GM20431 (cell line): ENCODE measurements around the gene ZBP1.

ENCODE experiments used
- in situ Hi-C: fragments of 300-500 bp; cut with MseI, MboI; formaldehyde crosslinking; loops from one replicate; pipeline ENCODE4 v1.15.0; 2020; ENCODE audit warnings: low sequenced_read_pairs; ENCODE audit not compliant: unreplicated experiment

Gene ZBP1

GRCh38 chr20:57590485-57591288 lies 29.5 kb downstream of the ZBP1 start:
- in situ Hi-C loops: loop anchor here (5.0 kb wide), 1 partner anchor 73 kb away; no protein-coding TSS in a partner anchor

DNA sequence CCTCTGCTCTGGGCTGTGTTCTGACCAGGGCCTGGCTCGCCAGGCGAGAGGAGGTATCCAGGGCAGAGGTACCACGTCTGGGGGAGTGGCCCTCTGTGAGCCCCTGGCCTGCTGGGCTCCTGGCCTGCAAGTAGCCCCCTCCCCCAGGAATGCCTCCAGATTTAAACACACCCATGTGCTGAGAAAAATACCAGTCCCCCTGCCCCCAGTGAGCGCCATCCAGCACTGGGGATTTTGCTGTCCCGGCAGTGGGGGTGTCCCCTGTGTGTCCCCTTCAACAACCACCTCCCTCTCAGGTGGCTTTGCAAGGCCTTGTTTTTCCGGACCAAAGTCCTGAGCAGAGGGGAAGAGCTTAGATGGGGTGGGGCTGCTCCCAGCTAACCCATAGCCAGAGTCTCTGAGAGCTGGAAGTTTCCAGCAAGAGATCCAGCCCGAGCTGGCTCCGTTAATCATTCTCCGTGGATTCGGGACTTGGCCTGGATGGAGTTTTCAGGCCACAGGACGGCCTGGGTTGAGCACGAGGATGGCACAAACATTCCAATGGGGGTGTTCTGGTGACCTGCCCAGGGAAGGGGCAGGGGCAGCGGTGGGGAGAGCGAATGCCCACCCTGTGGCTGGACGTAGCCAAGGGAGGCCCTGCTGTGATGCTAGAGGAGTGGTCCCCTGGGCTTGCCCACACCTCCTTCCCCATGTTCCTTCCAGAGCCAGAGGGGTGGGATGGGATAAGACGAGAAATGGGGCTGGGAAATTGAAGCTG lies 30.3 kb downstream of the ZBP1 start:
- in situ Hi-C loops: loop anchor here (5.0 kb wide), 1 partner anchor 73 kb away; no protein-coding TSS in a partner anchor

- in situ Hi-C loops: no loop called here
Measured at GRCh38 chr20:57589123-57589727, 31.0 kb downstream of the ZBP1 start.

GRCh38 chr20:57588596-57588995 lies 31.6 kb downstream of the ZBP1 start:
- in situ Hi-C loops: no loop called here

GRCh38 chr20:57587989-57588377 lies 32.2 kb downstream of the ZBP1 start:
- in situ Hi-C loops: no loop called here

GRCh38 chr20:57587278-57587988 lies 32.8 kb downstream of the ZBP1 start:
- in situ Hi-C loops: no loop called here

DNA sequence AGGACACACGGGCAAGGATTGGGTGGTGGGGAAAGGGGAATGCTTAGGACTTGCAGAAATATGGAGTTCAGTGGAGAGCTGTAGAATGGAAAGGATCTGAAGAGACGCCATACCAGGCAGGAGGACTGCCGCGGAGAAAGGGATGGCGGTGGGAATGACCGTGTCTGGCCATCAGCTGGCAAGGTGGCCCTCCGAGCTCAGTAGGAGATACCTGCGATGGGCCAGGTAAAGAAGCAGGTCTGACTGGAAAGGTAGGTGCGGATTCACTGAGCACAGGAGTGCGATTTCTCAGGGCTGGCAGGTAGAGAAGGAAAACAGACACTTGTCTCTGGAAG lies 33.3 kb downstream of the ZBP1 start:
- in situ Hi-C loops: no loop called here

GRCh38 chr20:57586370-57586793 lies 33.8 kb downstream of the ZBP1 start:
- in situ Hi-C loops: no loop called here

DNA sequence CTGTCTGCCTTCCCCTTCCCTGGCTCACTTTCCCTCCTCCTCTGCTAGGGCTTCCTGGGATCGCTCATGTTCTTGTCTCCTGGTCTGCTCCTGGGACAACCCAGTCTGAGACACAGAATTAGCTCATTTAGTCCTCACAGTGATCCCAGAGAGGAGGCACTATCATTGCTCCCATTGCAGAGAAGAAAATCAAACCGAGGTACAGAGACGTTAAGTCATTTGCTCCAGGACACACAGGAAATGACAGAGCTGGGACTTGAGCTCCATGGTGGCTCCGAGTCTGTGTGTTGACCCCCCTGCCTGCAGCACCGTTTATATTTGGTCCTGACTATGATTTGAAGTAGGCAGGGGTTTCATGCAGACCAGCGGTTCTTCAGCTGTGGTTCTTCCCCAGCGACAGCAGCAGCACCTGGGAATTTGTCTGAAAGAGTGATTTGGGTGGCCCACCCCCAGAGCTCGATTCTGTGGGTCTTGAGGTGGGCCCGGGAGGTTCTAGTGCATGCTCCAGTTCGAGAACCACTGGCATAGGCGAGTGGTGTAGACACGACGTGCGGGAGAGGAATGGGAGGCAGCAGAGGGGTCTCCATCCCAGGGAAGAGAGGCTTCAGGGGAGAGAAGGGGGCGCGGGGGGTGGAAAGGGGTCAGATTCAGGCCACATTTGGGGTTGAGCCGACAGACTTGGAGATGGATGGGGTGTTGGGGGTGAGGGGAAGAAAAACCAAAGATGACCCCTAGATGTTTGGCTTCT lies 34.6 kb downstream of the ZBP1 start:
- in situ Hi-C loops: no loop called here

DNA sequence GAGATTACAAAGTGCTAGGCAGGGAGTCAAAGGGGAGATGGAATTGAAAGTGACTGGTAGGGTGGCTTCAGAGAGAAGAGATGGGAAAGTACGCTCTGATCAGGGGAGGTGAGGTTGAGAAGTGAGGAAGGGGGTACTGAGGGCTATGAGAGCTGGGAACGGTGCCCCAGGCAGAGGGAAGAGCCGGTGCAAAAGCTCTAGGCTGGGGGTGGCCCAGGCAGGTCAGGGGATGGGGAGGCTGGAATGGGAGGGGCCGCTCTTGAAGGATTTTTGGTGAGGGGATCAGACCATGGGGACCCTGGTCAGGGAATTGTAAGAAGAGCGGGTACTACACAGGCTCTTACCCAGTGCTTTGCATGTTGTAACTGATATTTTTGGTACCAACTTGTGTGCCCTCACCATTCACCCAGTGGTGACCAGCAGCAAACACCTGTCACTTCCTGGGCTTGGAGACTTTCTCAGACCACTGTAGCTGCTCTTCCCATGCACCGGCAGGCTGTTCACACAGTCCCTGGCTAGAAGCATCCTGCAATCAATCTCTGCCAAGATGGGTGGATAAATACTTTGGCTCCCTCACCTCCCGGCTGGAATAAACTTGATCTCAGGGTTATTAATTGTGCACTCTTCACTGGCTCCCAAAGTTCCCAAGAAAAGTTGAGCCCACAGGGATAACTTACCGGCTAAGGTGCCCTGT lies 35.3 kb downstream of the ZBP1 start:
- in situ Hi-C loops: no loop called here

GRCh38 chr20:57583289-57584257 lies 36.7 kb downstream of the ZBP1 start:
- in situ Hi-C loops: no loop called here

DNA sequence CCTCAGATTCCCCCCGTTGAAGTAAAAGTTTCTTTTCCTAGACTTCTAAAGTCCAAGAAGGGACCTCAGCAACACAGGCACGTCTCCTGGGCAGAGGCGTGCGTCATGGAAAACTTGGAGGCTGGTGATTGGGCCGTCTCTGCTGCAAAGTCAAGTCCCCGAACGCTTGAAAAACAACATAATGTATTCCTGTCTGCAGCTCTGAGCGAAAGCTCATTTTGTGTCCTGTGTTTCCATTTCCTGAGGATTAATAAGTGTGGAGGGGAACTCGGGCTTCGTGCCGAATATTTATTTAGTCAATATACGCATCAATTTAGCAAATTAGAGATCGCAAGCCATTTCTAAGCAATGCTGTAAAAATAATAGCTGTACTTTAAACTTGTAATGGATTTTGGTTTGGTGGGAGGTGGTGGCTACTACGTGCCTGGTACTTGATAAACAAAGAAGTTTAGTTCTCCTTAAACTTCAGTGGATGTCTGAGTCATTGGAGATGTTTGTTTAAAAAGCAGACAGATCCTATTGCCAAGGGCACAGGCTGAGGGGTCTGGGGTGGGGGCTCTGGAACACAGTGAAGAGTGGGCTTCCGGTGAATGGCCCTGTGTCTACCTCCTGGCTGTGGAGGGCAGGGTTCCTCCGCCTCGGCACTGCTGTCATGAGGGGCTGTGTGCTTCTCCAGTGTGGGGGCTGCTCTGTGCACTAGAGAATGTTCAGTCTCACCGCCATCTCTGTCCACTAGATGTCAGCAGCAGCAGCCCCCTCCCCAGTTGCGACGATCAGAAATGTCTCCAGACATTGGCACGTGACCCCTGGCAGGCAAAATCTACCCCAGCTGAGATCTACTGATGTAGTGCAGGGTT lies 37.6 kb downstream of the ZBP1 start:
- in situ Hi-C loops: no loop called here

DNA sequence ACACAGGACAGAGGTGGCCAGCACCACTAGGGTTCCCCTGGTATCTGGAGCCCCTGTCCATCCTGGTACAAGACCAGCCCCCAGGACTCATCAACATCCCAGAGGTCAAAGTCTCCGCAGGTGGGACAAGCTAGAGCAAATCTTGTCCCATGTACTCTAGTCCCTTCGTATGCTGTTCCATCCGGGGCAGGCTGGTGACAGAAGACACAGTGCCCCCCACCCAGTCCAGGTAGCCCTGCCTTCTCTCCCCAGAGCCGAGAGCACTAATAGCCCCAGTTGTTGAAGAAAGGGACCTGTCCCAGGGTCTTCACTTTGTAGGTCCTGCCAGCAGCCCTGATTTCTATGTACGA lies 38.2 kb downstream of the ZBP1 start:
- in situ Hi-C loops: no loop called here

DNA sequence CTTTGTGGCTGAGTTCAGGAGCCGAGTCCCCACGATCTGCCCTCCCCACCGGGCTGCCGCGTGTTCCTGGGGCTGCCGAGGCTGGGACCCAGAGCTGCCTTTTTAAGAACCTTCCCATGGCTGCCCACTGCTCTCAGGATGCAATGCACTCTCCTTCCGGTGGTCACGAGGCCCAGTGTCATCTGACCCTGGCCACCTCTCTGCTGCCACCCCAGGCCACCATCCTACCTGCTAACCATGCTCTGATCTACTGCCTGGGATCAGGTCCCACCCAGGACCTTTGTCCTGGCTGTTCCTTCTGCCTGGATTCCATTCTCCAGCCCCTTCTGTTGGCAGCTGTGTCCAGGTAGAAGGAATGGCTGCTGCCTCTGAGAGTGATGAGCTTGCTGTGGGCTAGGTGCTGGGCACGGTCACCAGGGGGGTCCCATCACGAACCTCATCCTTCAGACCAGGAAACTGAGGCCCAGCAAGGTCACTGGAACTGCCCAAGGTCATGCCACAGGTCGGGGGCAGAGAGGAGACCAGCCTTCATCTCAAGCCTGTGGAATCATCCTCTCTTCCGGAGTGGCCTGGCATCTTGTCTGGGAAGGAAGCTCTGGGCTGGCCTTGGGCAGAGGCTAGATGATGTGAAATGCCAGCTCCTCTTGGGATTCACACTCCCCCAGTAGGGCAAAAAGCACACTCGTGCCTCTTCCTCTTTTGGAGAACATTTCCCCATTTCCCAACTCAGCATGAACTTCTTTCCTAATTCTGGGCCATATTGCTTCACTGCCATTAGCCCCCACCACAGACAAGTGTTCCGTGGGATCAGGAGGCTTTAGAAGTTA lies 38.8 kb downstream of the ZBP1 start:
- in situ Hi-C loops: no loop called here

DNA sequence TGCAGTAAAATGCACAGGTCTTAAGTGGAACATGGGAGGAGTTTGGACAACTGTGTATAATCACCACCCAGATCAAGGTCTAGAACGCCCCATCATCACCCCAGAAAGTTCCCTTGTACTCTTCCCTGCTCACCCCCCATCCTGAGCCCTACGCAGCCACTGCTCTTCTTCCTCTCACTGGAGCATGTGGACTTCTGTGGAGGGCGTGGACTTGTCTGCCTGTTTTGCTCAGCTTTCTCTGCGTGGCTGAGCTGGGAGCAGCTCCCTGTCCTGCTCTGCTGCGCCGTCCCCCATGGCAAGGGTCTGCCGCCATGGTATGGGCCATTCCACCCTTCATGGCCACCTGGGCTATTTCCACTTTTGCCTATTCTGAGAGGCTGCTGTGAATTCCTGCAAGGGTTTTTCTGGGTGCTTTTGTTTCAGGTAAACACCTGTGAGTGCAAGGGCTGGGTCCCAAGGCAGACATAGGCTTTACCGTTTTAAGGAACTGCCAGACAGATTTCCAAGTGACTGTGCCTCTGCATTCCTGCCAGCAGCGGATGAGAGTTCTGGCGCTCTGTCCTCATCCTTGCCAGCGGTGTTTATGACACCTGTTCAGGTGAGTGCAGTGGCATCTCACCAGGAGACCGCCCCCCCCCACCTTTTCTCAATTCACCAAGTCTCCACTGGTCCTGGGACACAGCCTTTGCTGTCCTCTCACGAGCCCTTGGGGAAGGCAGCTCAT lies 39.6 kb downstream of the ZBP1 start:
- in situ Hi-C loops: no loop called here

- in situ Hi-C loops: no loop called here
Measured at GRCh38 chr20:57579898-57580447, 40.3 kb downstream of the ZBP1 start.
